Keratinocyte (primary cell): ENCODE results near the gene ARSB. TPM values are rescaled to one million over a fixed set of nuclear protein-coding genes. Genes with fewer than 3 reads are reported as not detected.

Experiments
- DNase-seq: peaks from one replicate; pipeline ENCODE4 v3.0.0-alpha.2; 2011; ENCODE audit warnings: low read depth, missing footprints, low spot score
- FAIRE-seq: peaks from 2 replicates; lab custom pipeline; 2011; peaks lifted over from hg19 to GRCh38; lab: Jason Lieb, UNC
- H2AFZ ChIP-seq: 2 replicates; pipeline ENCODE4 v1.6.0; 2012; ENCODE audit warnings: low read length, control low read depth, inconsistent platforms; ENCODE audit not compliant: control insufficient read depth
- H3K27ac ChIP-seq: 2 replicates; pipeline ENCODE4 v1.5.1; 2011; ENCODE audit warnings: low read length; ENCODE audit not compliant: control insufficient read depth, insufficient read depth
- H3K27me3 ChIP-seq: 3 replicates; pipeline ENCODE4 v1.6.0; 2011; ENCODE audit warnings: low read length; ENCODE audit not compliant: control insufficient read depth, insufficient read depth; ENCODE audit errors: extremely low read depth
- H3K36me3 ChIP-seq, 2 experiments: 2 replicates in 1 of 2; 3 replicates in 1 of 2; pipeline ENCODE4 v1.5.1; 2011; ENCODE audit warnings: low read length in 2 of 2, mild to moderate bottlenecking in 1 of 2; ENCODE audit not compliant: control insufficient read depth in 2 of 2, insufficient read depth in 2 of 2; ENCODE audit errors: extremely low read depth in 1 of 2
- H3K4me1 ChIP-seq: 3 replicates; pipeline ENCODE4 v1.5.1; 2011; ENCODE audit warnings: low read length; ENCODE audit not compliant: control insufficient read depth, insufficient read depth; ENCODE audit errors: extremely low read depth
- H3K4me2 ChIP-seq: 3 replicates; pipeline ENCODE4 v1.6.0; 2011; ENCODE audit warnings: low read depth, low read length; ENCODE audit not compliant: control insufficient read depth, insufficient read depth; ENCODE audit errors: extremely low read depth
- H3K4me3 ChIP-seq, 3 experiments: fragments of 200-600 bp in 1 of 3; sonication (generic) in 1 of 3; 2 replicates in 2 of 3; 3 replicates in 1 of 3; pipeline ENCODE4 v1.5.1; 2011 to 2016; ENCODE audit warnings: low read length in 3 of 3, mild to moderate bottlenecking in 3 of 3, control low read depth in 2 of 3, inconsistent platforms in 1 of 3, low read depth in 1 of 3, mixed read lengths in 1 of 3, mixed run types in 1 of 3, moderate library complexity in 1 of 3; ENCODE audit not compliant: control insufficient read depth in 2 of 3, insufficient read depth in 2 of 3; ENCODE audit errors: extremely low read depth in 1 of 3
- H3K79me2 ChIP-seq: 2 replicates; pipeline ENCODE4 v1.6.0; 2012; ENCODE audit warnings: low read length; ENCODE audit not compliant: control insufficient read depth, insufficient read depth
- H3K9ac ChIP-seq: 3 replicates; pipeline ENCODE4 v1.6.0; 2011; ENCODE audit warnings: low read length; ENCODE audit not compliant: control insufficient read depth, insufficient read depth; ENCODE audit errors: extremely low read depth
- H3K9me1 ChIP-seq: 3 replicates; pipeline ENCODE4 v1.6.0; 2011; ENCODE audit warnings: low read length; ENCODE audit not compliant: control insufficient read depth, insufficient read depth; ENCODE audit errors: extremely low read depth
- H3K9me3 ChIP-seq: 2 replicates; pipeline ENCODE4 v1.5.1; 2012; ENCODE audit warnings: low read depth, low read length; ENCODE audit not compliant: control insufficient read depth
- H4K20me1 ChIP-seq: 3 replicates; pipeline ENCODE4 v1.6.0; 2011; ENCODE audit warnings: low read length; ENCODE audit not compliant: control insufficient read depth, insufficient read depth; ENCODE audit errors: extremely low read depth
- CTCF ChIP-seq, 3 experiments: IDR thresholded peaks in 1 of 3; conservative IDR thresholded peaks in 1 of 3; optimal IDR thresholded peaks in 1 of 3; 2 replicates in 2 of 3; 3 replicates in 1 of 3; pipeline versions ENCODE3 to v1.5.1; 2011; ENCODE audit warnings: low read length in 3 of 3, mild to moderate bottlenecking in 3 of 3, moderate library complexity in 2 of 3, control low read depth in 1 of 3, inconsistent platforms in 1 of 3; ENCODE audit not compliant: insufficient read depth in 2 of 3; ENCODE audit errors: extremely low read depth in 1 of 3
- EZH2 ChIP-seq: IDR thresholded peaks from one replicate; pipeline ENCODE4 v1.6.1; 2012; ENCODE audit warnings: inconsistent platforms, mild to moderate bottlenecking, low read length, moderate library complexity
- dilution Hi-C: fragments of 300-500 bp; cut with MboI; formaldehyde crosslinking; loops from one replicate; pipeline ENCODE4 v1.7.0; 2020; ENCODE audit warnings: low sequenced_read_pairs; ENCODE audit not compliant: extremely low pct_ligation_motif_present
- polyA plus RNA-seq, 5 experiments: library from polyadenylated mRNA; depleted of rRNA in 3 of 5; stranded (reverse) in 3 of 5; stranded (forward) in 1 of 5; unstranded in 1 of 5; fragments of >200 nt; gene quantifications; 1 replicate in 1 of 5; 2 replicates in 3 of 5; 3 replicates in 1 of 5; pipeline versions ENCODE4 v1.2.1 to v1.2.3, GENCODE V29; 2011 to 2012; ENCODE audit warnings: missing spikeins in 2 of 5, low read depth in 1 of 5, low replicate concordance in 1 of 5

ARSB gene
- polyA plus RNA-seq, 1 donor (not counting 4 experiments of a cell fraction or from before 2014, with no cell fraction given): 4.5 TPM

- H3K4me2 ChIP-seq: peak overlapping the region; percentile 55
- H3K4me3 ChIP-seq: no peak overlapping the region
- FAIRE-seq (peak; percentile 84), DNase-seq (no peak)
- H2AFZ ChIP-seq: peak overlapping the region; percentile 38
- H3K79me2 ChIP-seq: no peaks in the 10 kb centered on the region
- TF ChIP-seq CTCF (optimal IDR thresholded peaks at IDR 0.05 in 1 of 3, IDR thresholded peaks at IDR 0.05 in 1 of 3, conservative IDR thresholded peaks at IDR 0.05 in 1 of 3; ENCODE audit: extremely low read depth in 1 of 3, insufficient read depth in 2 of 3, low read length in 3 of 3) (peak; percentile 83 to 84 (median 83)), EZH2 (no peak)
- H3K4me1 ChIP-seq: peaks cover 4% of the 10 kb centered on the region
- H3K27ac ChIP-seq: no peak overlapping the region
- no peaks in the 10 kb centered on the region for H3K36me3 ChIP-seq
- no peaks in the 10 kb centered on the region for H3K9me3 ChIP-seq
- H3K9ac ChIP-seq: no peak overlapping the region
- no peaks in the 10 kb centered on the region for H3K9me1 ChIP-seq
- dilution Hi-C loops: no loop called here
- no peaks in the 10 kb centered on the region for H4K20me1 ChIP-seq
- peaks cover 3% of the 10 kb centered on the region for H3K27me3 ChIP-seq
Measured at GRCh38 chr5:79020861-79021561, 35.9 kb upstream of the ARSB start.

- no peak for FAIRE-seq
- dilution Hi-C loops: no loop called here
Measured at GRCh38 chr5:79014631-79015030, 29.5 kb upstream of the ARSB start.

More at GRCh38 chr5:79014631-79015030, 29.5 kb upstream of the ARSB start:
- Histone ChIP-seq H2AFZ (no peak overlapping the region), H3K4me3 (no peak overlapping the region), H3K9ac (no peak overlapping the region), H3K27ac (no peak overlapping the region), H3K79me2 (no peaks in the 10 kb centered on the region), H3K27me3 (peaks cover 5% of the 10 kb centered on the region), H4K20me1 (no peaks in the 10 kb centered on the region), H3K4me2 (no peak overlapping the region), H3K9me3 (no peaks in the 10 kb centered on the region), H3K9me1 (no peaks in the 10 kb centered on the region), H3K4me1 (no peaks in the 10 kb centered on the region), H3K36me3 (no peaks in the 10 kb centered on the region)
- TF ChIP-seq EZH2: no peak
- no peak for TF ChIP-seq CTCF (optimal IDR thresholded peaks at IDR 0.05 in 1 of 3, IDR thresholded peaks at IDR 0.05 in 1 of 3, conservative IDR thresholded peaks at IDR 0.05 in 1 of 3; ENCODE audit: extremely low read depth in 1 of 3, insufficient read depth in 2 of 3, low read length in 3 of 3)
- DNase-seq: no peak
